Stomach (tissue), 9 donors: ENCODE measurements around the gene SLC17A2. TPM values are rescaled to one million over a fixed set of nuclear protein-coding genes. Genes with fewer than 3 reads are reported as not detected.

ENCODE experiments used
- DNase-seq, 2 donors: peaks; one replicate each; pipeline versions ENCODE4 v3.0.0 to v3.0.0-alpha.2; 2013 to 2019
- H3K27ac ChIP-seq, 5 donors: fragments of 200-600 bp in 4 of 5; sonication (generic) in 4 of 5; one replicate each; pipeline ENCODE4 v1.5.1; 2013 to 2019; ENCODE audit warnings: mild to moderate bottlenecking in 1 of 5, moderate library complexity in 1 of 5
- H3K27me3 ChIP-seq, 3 donors: fragments of 200-600 bp; sonication (generic); one replicate each; pipeline ENCODE4 v1.5.1; 2017 to 2019; ENCODE audit warnings: mixed run types in 1 of 3
- H3K36me3 ChIP-seq, 4 donors: fragments of 200-600 bp; sonication (generic); 1 replicate in 3 of 4; 2 replicates in 1 of 4; pipeline ENCODE4 v1.5.1; 2016 to 2019
- H3K4me1 ChIP-seq, 4 donors: fragments of 200-600 bp; sonication (generic); one replicate each; pipeline ENCODE4 v1.5.1; 2016 to 2019
- H3K4me3 ChIP-seq, 4 donors: fragments of 200-600 bp; sonication (generic) in 3 of 4; one replicate each; pipeline ENCODE4 v1.5.1; 2016 to 2019; ENCODE audit warnings: mild to moderate bottlenecking in 1 of 4
- H3K9me3 ChIP-seq, 4 donors: fragments of 200-600 bp; sonication (generic); one replicate each; pipeline ENCODE4 v1.5.1; 2016 to 2019
- EP300 ChIP-seq: sonication (generic); formaldehyde crosslinking; IDR thresholded peaks from one replicate; pipeline ENCODE4 v1.6.1; 2017; ENCODE audit warnings: antibody characterized with exemption
- POLR2A ChIP-seq, 4 donors: fragments of 450-650 bp; IDR thresholded peaks; one replicate each; pipeline ENCODE4 v1.6.1; 2016; ENCODE audit warnings: antibody characterized with exemption in 4 of 4, control low read depth in 2 of 4, mild to moderate bottlenecking in 1 of 4, moderate library complexity in 1 of 4
- POLR2AphosphoS5 ChIP-seq, 3 donors: sonication (generic); formaldehyde crosslinking; IDR thresholded peaks; one replicate each; pipeline ENCODE4 v1.6.1; 2016; ENCODE audit warnings: antibody characterized with exemption in 3 of 3
- WGBS, 5 donors: extraction: QIAGEN DNeasy Blood & Tissue Kit in 3 of 5; methylation state at CpG; one replicate each; pipeline versions ENCODE4 v1.1.5 to v1.1.7; 2013 to 2018; 5-methylcytosine and 5-hydroxymethylcytosine counted together
- intact Hi-C: fragments of 100-400 bp; cut with DNase I; formaldehyde crosslinking; loops from one replicate; pipeline ENCODE4 v1.15.1; 2023; ENCODE audit warnings: low total_unique reads
- polyA plus RNA-seq, 3 donors: library from polyadenylated mRNA; stranded (reverse); fragments of 200-250 nt; gene quantifications; one replicate each; pipeline ENCODE4 v1.2.3, GENCODE V29; 2013
- total RNA-seq, 5 donors: library from RNA; depleted of rRNA; stranded (reverse); fragments of >200 nt; gene quantifications; one replicate each; pipeline versions ENCODE4 v1.1.0 to v1.2.3, GENCODE V29; 2014 to 2016
- TF ChIP-seq, protein P1 (sequence below), 7 experiments: fragments of 450-650 bp in 4 of 7; fragments of 200-600 bp in 3 of 7; sonication (generic) in 3 of 7; IDR thresholded peaks; one replicate each; pipeline ENCODE4 v1.5.1; 2016 to 2019; ENCODE audit warnings: antibody characterized with exemption in 7 of 7, control low read depth in 2 of 7, mild to moderate bottlenecking in 1 of 7
- donor health status: healthy with polysubstance abuse.
- donor health status: Bipolar disorder and iron deficiency.
- donor health status: healthy.

Gene SLC17A2
- total and polyA plus RNA-seq, 8 donors, result not detected

DNA sequence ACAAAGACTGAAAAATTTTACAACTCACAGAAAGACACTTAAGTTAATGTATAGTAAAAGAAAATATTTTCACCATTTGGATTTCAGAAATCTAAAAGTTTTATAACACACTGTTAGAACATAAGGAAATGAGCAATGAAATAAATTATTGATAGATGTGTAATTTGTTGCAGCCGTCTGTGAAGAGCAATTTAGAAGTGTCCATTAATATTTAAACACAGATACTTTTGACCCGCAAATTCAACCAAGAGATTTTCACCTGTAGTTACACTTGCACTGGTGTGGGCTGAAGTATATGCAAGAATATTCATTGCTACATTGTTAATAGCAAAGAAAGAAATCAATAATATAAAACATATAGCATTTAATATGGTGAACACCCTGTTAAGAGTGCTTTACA lies 41.9 kb downstream of the SLC17A2 start:
- 75 to 84% (median 82%) methylated on average over 2 of the region's 2 CpGs for WGBS, 5 donors
- TF ChIP-seq EP300, result no peak
- TF ChIP-seq POLR2A (IDR thresholded peaks at IDR 0.05), result no peak
- TF ChIP-seq, protein P1, sequence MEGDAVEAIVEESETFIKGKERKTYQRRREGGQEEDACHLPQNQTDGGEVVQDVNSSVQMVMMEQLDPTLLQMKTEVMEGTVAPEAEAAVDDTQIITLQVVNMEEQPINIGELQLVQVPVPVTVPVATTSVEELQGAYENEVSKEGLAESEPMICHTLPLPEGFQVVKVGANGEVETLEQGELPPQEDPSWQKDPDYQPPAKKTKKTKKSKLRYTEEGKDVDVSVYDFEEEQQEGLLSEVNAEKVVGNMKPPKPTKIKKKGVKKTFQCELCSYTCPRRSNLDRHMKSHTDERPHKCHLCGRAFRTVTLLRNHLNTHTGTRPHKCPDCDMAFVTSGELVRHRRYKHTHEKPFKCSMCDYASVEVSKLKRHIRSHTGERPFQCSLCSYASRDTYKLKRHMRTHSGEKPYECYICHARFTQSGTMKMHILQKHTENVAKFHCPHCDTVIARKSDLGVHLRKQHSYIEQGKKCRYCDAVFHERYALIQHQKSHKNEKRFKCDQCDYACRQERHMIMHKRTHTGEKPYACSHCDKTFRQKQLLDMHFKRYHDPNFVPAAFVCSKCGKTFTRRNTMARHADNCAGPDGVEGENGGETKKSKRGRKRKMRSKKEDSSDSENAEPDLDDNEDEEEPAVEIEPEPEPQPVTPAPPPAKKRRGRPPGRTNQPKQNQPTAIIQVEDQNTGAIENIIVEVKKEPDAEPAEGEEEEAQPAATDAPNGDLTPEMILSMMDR (IDR thresholded peaks at IDR 0.05), result no peak
- TF ChIP-seq POLR2AphosphoS5 (IDR thresholded peaks at IDR 0.05), result no peak
- H3K4me3 ChIP-seq, result no peak overlapping the region
- H3K9me3 ChIP-seq, result no peaks in the 10 kb centered on the region
- no peaks in the 10 kb centered on the region for H3K36me3 ChIP-seq
- no peaks in the 10 kb centered on the region for H3K4me1 ChIP-seq
- no peaks in the 10 kb centered on the region for H3K27me3 ChIP-seq
- no peak overlapping the region for H3K27ac ChIP-seq
- intact Hi-C loops, result no loop called here
- no peak for DNase-seq

DNA sequence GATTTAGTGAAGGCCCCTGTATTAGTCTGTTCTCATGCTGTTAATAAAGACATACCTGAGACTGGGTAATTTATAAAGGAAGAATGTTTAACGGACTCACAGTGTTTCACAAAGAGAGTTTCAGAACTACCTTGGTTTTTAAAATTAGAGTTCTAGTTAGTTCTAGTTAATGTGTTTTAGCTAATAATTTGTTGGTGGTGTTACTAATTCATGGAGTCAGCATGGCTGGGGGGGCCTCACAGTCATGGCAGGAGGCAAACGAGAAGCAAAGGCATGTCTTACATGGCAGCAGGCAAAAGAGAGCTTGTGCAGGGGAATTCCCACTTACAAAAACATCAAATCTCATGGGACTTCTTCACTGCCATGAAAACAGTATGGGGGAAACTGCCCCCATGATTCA lies 44.4 kb downstream of the SLC17A2 start:
- H3K27me3 ChIP-seq, result no peaks in the 10 kb centered on the region
- intact Hi-C loops, result no loop called here
- no peak overlapping the region for H3K4me3 ChIP-seq
- H3K36me3 ChIP-seq, result no peaks in the 10 kb centered on the region
- no peak for TF ChIP-seq POLR2A (IDR thresholded peaks at IDR 0.05)
- no peak for TF ChIP-seq POLR2AphosphoS5 (IDR thresholded peaks at IDR 0.05)
- no peak for TF ChIP-seq EP300
- TF ChIP-seq, protein P1 (IDR thresholded peaks at IDR 0.05), result no peak
- H3K9me3 ChIP-seq, result no peaks in the 10 kb centered on the region
- no peak for DNase-seq
- WGBS, 5 donors, result 85 to 97% (median 96%) methylated on average over 2 of the region's 2 CpGs
- H3K4me1 ChIP-seq, result peaks cover 0 to 9% (median 0%) of the 10 kb centered on the region in 4 donors
- no peak overlapping the region for H3K27ac ChIP-seq

DNA sequence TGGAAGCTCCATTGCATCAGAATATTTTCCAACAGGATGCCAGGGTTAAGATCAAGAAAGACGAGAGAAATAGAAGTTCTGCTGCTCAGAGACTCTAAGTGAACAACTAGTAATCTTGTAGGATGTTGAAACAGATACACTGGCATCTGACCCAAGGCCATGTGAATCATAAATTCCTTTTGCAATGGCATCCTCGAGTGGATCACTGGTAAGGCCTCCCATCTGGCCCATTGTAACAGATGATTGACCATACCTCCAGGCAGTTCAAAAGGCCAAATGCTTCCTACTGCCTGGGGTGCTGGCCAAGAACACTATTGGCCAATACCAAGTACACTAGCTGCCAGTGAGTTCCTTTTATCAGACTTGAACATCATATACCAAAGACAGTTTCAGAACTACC lies 46.5 kb downstream of the SLC17A2 start:
- no peak for DNase-seq
- intact Hi-C loops, result no loop called here

DNA sequence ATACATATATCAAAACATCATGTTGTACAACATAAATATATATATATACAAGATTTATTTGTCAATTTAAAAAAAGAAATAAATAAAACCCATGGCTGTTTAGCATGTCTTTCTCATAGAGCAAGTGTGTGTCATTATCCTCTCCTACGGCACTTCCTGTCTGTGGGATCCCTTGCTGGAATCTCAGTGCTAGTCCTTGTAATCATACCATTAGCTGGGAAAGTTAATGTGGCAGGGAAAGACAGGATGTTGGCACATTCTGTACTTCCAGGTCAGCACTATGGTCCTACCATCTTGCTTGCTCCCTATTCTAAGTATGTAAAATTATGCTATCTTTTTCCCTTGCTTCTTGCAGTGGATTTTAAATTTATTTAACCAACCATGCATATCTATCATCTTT lies 47.0 kb downstream of the SLC17A2 start:
- WGBS, 5 donors, result 78 to 90% (median 82%) methylated on average over 1 of the region's 1 CpG
- Histone ChIP-seq H3K36me3 (no peaks in the 10 kb centered on the region), H3K27me3 (no peaks in the 10 kb centered on the region), H3K9me3 (no peaks in the 10 kb centered on the region), H3K27ac (no peak overlapping the region), H3K4me3 (no peak overlapping the region), H3K4me1 (peaks cover 0 to 9% (median 0%) of the 10 kb centered on the region in 4 donors)
- DNase-seq, result no peak
- TF ChIP-seq, protein P1 (IDR thresholded peaks at IDR 0.05), result no peak
- no peak for TF ChIP-seq EP300
- no peak for TF ChIP-seq POLR2AphosphoS5 (IDR thresholded peaks at IDR 0.05)
- intact Hi-C loops, result no loop called here

More for the DNA sequence above, 46.5 kb downstream of the SLC17A2 start:
- Histone ChIP-seq H3K36me3 (no peaks in the 10 kb centered on the region), H3K4me1 (peaks cover 0 to 9% (median 0%) of the 10 kb centered on the region in 4 donors), H3K4me3 (no peak overlapping the region), H3K9me3 (no peaks in the 10 kb centered on the region), H3K27ac (no peak overlapping the region), H3K27me3 (no peaks in the 10 kb centered on the region)
- TF ChIP-seq POLR2AphosphoS5 (IDR thresholded peaks at IDR 0.05) (no peak), EP300 (no peak), POLR2A (IDR thresholded peaks at IDR 0.05) (no peak)
- TF ChIP-seq, protein P1 (IDR thresholded peaks at IDR 0.05), result no peak
- WGBS, 5 donors, result 54 to 81% (median 75%) methylated on average over 2 of the region's 2 CpGs
